ENCODE results near the gene TAF11L5. TPM values are rescaled to one million over a fixed set of nuclear protein-coding genes. Genes with fewer than 3 reads are reported as not detected.
"Not testable (repeated sequence)": the region's sequence is repeated elsewhere in the genome, so short reads cannot be mapped to it uniquely, and the experiment has no call there.

TAF11L5 gene
- total and polyA plus RNA-seq, 2 donors: not detected

DNA sequence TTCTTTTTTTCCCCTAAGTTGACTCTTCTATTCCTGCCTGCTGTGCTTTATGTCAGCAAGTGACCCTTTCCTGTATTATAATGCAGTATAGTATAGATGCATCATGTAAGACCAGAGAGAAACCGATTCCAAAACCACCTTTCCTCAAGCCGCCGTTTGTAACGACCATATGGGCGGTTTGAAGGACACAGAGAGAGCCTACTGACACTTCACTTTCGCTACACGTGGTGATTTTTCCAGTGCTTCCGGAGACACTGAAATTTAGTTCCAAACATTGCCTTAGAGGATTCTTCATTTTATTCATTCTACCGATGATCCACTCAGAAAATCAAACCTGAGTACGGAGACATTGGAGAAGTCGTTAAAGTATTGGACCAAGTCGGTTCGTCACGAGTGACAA lies 5.5 kb upstream of the TAF11L5 start:
- H3K36me3 ChIP-seq (ENCODE audit: insufficient read depth); H3K4me3 ChIP-seq (ENCODE audit: low read depth, low read length); H3K27ac ChIP-seq (ENCODE audit: low read depth); DNase-seq (ENCODE audit: extremely low spot score); H3K4me1 ChIP-seq (ENCODE audit: insufficient read depth): not testable (repeated sequence)
- WGBS: 95% methylated on average over 8 of the region's 14 CpGs

DNA sequence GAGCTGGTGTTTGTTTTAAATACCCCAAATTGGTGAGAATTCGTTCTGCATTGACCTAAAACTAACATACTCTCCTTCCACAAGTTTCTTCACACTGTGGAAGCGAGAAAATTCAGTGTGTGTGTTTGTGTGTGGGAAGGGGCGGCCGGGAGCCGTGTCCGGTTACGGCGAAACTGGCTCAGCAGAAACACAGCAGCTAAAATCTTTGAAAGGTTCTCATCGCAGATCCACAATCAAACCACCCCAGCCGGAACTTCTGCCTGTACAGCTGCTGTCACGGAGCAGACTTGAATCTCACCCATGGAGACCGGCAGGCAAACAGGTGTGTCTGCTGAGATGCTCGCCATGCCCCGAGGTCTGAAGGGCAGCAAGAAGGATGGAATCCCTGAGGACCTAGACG lies 3.5 kb upstream of the TAF11L5 start, which contains the start of gene TAF11L4:
TSS of gene TAF11L4 (plus strand) at position 301 of the 400 bp plus-strand sequence.
- WGBS: no CpG with 5 or more reads among the region's 15 CpGs
- not testable (repeated sequence) for H3K4me3 ChIP-seq (ENCODE audit: low read depth, low read length); H3K36me3 ChIP-seq (ENCODE audit: insufficient read depth); H3K27ac ChIP-seq (ENCODE audit: low read depth); H3K4me1 ChIP-seq (ENCODE audit: insufficient read depth); DNase-seq (ENCODE audit: extremely low spot score)

- H3K27ac ChIP-seq (ENCODE audit: low read depth); H3K4me1 ChIP-seq (ENCODE audit: insufficient read depth); DNase-seq (ENCODE audit: extremely low spot score); H3K36me3 ChIP-seq (ENCODE audit: insufficient read depth); H3K4me3 ChIP-seq (ENCODE audit: low read depth, low read length): not testable (repeated sequence)
- 93% methylated on average over 9 of the region's 17 CpGs for WGBS
Measured at GRCh38 chr5:17526504-17526903, 1.5 kb downstream of the TAF11L5 start.

- H3K27ac ChIP-seq (ENCODE audit: low read depth); H3K36me3 ChIP-seq (ENCODE audit: insufficient read depth); DNase-seq (ENCODE audit: extremely low spot score); H3K4me3 ChIP-seq (ENCODE audit: low read depth, low read length); H3K4me1 ChIP-seq (ENCODE audit: insufficient read depth): not testable (repeated sequence)
- WGBS: no CpG with 5 or more reads among the region's 15 CpGs
Measured at GRCh38 chr5:17528369-17528768, 3.3 kb downstream of the TAF11L5 start, which contains the start of gene TAF11L6. Gene TAF11L6, plus strand, starts transcription at chr5:17528669.

Small RNA genes within 50 kb of the gene (small RNA-seq; reads per million reads assigned to genes)
- not detected for gene AC106774.3

Other genes with a start within 250 kb of the TAF11L5 start
- gene TAF11L2, start 27.0 kb upstream of the TAF11L5 start, total RNA-seq: not detected
- not detected for gene TAF11L2, start 27.0 kb upstream of the TAF11L5 start, polyA plus RNA-seq
- gene TAF11L3, start 6.9 kb upstream of the TAF11L5 start, total RNA-seq: not detected
- not detected for gene TAF11L3, start 6.9 kb upstream of the TAF11L5 start, polyA plus RNA-seq
- not detected for gene TAF11L4, start 3.4 kb upstream of the TAF11L5 start, total RNA-seq
- not detected for gene TAF11L4, start 3.4 kb upstream of the TAF11L5 start, polyA plus RNA-seq
- not detected for gene TAF11L6, start 3.4 kb downstream of the TAF11L5 start, total RNA-seq
- gene TAF11L6, start 3.4 kb downstream of the TAF11L5 start, polyA plus RNA-seq: not detected
- not detected for gene TAF11L7, start 60.5 kb downstream of the TAF11L5 start, total RNA-seq
- gene TAF11L7, start 60.5 kb downstream of the TAF11L5 start, polyA plus RNA-seq: not detected
- gene TAF11L8, start 65.7 kb downstream of the TAF11L5 start, total RNA-seq: not detected
- gene TAF11L8, start 65.7 kb downstream of the TAF11L5 start, polyA plus RNA-seq: not detected
- gene TAF11L9, start 69.2 kb downstream of the TAF11L5 start, total RNA-seq: not detected
- not detected for gene TAF11L9, start 69.2 kb downstream of the TAF11L5 start, polyA plus RNA-seq
- gene TAF11L10, start 72.6 kb downstream of the TAF11L5 start, total RNA-seq: not detected
- gene TAF11L10, start 72.6 kb downstream of the TAF11L5 start, polyA plus RNA-seq: not detected
- not detected for gene TAF11L11, start 78.9 kb downstream of the TAF11L5 start, total RNA-seq
- not detected for gene TAF11L11, start 78.9 kb downstream of the TAF11L5 start, polyA plus RNA-seq
- not detected for gene TAF11L12, start 85.2 kb downstream of the TAF11L5 start, total RNA-seq
- gene TAF11L12, start 85.2 kb downstream of the TAF11L5 start, polyA plus RNA-seq: not detected
- not detected for gene TAF11L13, start 106.9 kb downstream of the TAF11L5 start, total RNA-seq
- gene TAF11L13, start 106.9 kb downstream of the TAF11L5 start, polyA plus RNA-seq: not detected
- gene TAF11L14, start 109.2 kb downstream of the TAF11L5 start, total RNA-seq: not detected
- not detected for gene TAF11L14, start 109.2 kb downstream of the TAF11L5 start, polyA plus RNA-seq

Measured in urinary bladder (tissue), 4 donors.